Measurements from ENCODE around the gene ZBTB18.
A peak's percentile ranks its signal among the peaks of the same experiment; 100 is the strongest.

ZBTB18 gene

GRCh38 chr1:244060686-244061085, 9.6 kb downstream of the ZBTB18 start:
- no peak for DNase-seq (ENCODE audit: low read depth in 2 of 3, low spot score in 2 of 3)

- DNase-seq (ENCODE audit: low read depth in 2 of 3, low spot score in 2 of 3), result no peak
Measured at GRCh38 chr1:244062156-244062725, 11.2 kb downstream of the ZBTB18 start.

GRCh38 chr1:244063498-244063897, 12.4 kb downstream of the ZBTB18 start:
- no peak for DNase-seq (ENCODE audit: low read depth in 2 of 3, low spot score in 2 of 3)

- no peak for DNase-seq (ENCODE audit: low read depth in 2 of 3, low spot score in 2 of 3)
Measured at GRCh38 chr1:244064621-244065020, 13.5 kb downstream of the ZBTB18 start.

GRCh38 chr1:244065063-244065793, 14.1 kb downstream of the ZBTB18 start:
- no peak for DNase-seq (ENCODE audit: low read depth in 2 of 3, low spot score in 2 of 3)

GRCh38 chr1:244065960-244066388, 14.9 kb downstream of the ZBTB18 start:
- no peak for DNase-seq (ENCODE audit: low read depth in 2 of 3, low spot score in 2 of 3)

- DNase-seq (ENCODE audit: low read depth in 2 of 3, low spot score in 2 of 3), result no peak
Measured at GRCh38 chr1:244066954-244067716, 16.1 kb downstream of the ZBTB18 start.

GRCh38 chr1:244067893-244068292, 16.8 kb downstream of the ZBTB18 start:
- DNase-seq (ENCODE audit: low read depth in 2 of 3, low spot score in 2 of 3), result no peak

- no peak for DNase-seq (ENCODE audit: low read depth in 2 of 3, low spot score in 2 of 3)
Measured at GRCh38 chr1:244068567-244068966, 17.5 kb downstream of the ZBTB18 start.

GRCh38 chr1:244069326-244069898, 18.3 kb downstream of the ZBTB18 start:
- DNase-seq (ENCODE audit: low read depth in 2 of 3, low spot score in 2 of 3), result no peak

- peak in 1 of 3 experiments; percentile 16 for DNase-seq (ENCODE audit: low read depth in 2 of 3, low spot score in 2 of 3)
Measured at GRCh38 chr1:244074559-244075171, 23.6 kb downstream of the ZBTB18 start.

- no peak for DNase-seq (ENCODE audit: low read depth in 2 of 3, low spot score in 2 of 3)
Measured at GRCh38 chr1:244075247-244075722, 24.2 kb downstream of the ZBTB18 start.

- DNase-seq (ENCODE audit: low read depth in 2 of 3, low spot score in 2 of 3), result no peak
Measured at GRCh38 chr1:244076740-244077139, 25.7 kb downstream of the ZBTB18 start.

GRCh38 chr1:244077473-244078220, 26.6 kb downstream of the ZBTB18 start:
- no peak for DNase-seq (ENCODE audit: low read depth in 2 of 3, low spot score in 2 of 3)

GRCh38 chr1:244080343-244080929, 29.4 kb downstream of the ZBTB18 start:
- no peak for DNase-seq (ENCODE audit: low read depth in 2 of 3, low spot score in 2 of 3)

GRCh38 chr1:244082969-244083368, 31.9 kb downstream of the ZBTB18 start:
- no peak for DNase-seq (ENCODE audit: low read depth in 2 of 3, low spot score in 2 of 3)

GRCh38 chr1:244083383-244083943, 32.4 kb downstream of the ZBTB18 start:
- DNase-seq (ENCODE audit: low read depth in 2 of 3, low spot score in 2 of 3), result no peak

- DNase-seq (ENCODE audit: low read depth in 2 of 3, low spot score in 2 of 3), result no peak
Measured at GRCh38 chr1:244084763-244085162, 33.7 kb downstream of the ZBTB18 start.

GRCh38 chr1:244085891-244086290, 34.8 kb downstream of the ZBTB18 start:
- DNase-seq (ENCODE audit: low read depth in 2 of 3, low spot score in 2 of 3), result no peak
